ENCODE measurements around the gene CRTC2.

Gene CRTC2

DNA sequence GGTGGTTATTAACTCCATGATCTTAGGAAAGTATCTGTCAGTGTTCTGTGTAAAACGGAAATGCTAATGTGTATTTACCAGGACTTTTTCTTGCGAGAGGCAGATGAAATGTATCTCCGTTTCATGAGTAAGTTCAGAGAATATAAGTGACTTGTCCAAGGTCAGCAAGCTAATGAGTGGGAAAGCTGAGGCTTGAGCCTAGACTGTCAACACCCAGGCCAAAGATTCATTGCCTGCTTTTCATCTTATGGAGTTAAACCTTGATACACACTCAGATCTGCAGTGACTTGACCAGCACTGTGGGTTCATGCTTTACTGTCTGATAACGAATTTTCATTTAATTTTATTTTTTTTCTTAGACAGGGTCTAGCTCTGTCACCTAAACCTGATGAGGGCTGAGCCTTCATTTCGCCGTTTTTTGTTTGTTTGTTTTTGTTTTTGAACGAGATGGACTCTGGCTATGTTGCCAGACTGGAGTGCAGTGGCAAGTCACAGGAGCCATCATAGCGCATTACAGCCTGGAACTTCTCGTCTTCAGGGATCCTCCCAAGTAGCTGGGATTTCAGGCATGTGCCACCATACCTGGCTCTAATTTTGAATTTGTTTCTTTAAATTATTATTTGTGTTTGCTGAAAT, 20.0 kb upstream of the CRTC2 start:
- no peak for TF ChIP-seq POLR2AphosphoS5 (IDR thresholded peaks at IDR 0.05; ENCODE audit: low read depth)
- no peak for TF ChIP-seq GABPA (IDR thresholded peaks at IDR 0.05; ENCODE audit: low read depth)
- TF ChIP-seq, protein P1, sequence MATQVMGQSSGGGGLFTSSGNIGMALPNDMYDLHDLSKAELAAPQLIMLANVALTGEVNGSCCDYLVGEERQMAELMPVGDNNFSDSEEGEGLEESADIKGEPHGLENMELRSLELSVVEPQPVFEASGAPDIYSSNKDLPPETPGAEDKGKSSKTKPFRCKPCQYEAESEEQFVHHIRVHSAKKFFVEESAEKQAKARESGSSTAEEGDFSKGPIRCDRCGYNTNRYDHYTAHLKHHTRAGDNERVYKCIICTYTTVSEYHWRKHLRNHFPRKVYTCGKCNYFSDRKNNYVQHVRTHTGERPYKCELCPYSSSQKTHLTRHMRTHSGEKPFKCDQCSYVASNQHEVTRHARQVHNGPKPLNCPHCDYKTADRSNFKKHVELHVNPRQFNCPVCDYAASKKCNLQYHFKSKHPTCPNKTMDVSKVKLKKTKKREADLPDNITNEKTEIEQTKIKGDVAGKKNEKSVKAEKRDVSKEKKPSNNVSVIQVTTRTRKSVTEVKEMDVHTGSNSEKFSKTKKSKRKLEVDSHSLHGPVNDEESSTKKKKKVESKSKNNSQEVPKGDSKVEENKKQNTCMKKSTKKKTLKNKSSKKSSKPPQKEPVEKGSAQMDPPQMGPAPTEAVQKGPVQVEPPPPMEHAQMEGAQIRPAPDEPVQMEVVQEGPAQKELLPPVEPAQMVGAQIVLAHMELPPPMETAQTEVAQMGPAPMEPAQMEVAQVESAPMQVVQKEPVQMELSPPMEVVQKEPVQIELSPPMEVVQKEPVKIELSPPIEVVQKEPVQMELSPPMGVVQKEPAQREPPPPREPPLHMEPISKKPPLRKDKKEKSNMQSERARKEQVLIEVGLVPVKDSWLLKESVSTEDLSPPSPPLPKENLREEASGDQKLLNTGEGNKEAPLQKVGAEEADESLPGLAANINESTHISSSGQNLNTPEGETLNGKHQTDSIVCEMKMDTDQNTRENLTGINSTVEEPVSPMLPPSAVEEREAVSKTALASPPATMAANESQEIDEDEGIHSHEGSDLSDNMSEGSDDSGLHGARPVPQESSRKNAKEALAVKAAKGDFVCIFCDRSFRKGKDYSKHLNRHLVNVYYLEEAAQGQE (IDR thresholded peaks at IDR 0.05; ENCODE audit: insufficient replicate concordance, low read depth) = no peak
- TF ChIP-seq SPI1 (IDR thresholded peaks at IDR 0.05; ENCODE audit: borderline replicate concordance, low read depth) = no peak
- TF ChIP-seq, protein P2, sequence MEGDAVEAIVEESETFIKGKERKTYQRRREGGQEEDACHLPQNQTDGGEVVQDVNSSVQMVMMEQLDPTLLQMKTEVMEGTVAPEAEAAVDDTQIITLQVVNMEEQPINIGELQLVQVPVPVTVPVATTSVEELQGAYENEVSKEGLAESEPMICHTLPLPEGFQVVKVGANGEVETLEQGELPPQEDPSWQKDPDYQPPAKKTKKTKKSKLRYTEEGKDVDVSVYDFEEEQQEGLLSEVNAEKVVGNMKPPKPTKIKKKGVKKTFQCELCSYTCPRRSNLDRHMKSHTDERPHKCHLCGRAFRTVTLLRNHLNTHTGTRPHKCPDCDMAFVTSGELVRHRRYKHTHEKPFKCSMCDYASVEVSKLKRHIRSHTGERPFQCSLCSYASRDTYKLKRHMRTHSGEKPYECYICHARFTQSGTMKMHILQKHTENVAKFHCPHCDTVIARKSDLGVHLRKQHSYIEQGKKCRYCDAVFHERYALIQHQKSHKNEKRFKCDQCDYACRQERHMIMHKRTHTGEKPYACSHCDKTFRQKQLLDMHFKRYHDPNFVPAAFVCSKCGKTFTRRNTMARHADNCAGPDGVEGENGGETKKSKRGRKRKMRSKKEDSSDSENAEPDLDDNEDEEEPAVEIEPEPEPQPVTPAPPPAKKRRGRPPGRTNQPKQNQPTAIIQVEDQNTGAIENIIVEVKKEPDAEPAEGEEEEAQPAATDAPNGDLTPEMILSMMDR (IDR thresholded peaks at IDR 0.05; ENCODE audit: insufficient read depth, low read length) = no peak
- no peaks in the 10 kb centered on the region for H3K27me3 ChIP-seq (ENCODE audit: insufficient read depth, poor library complexity, severe bottlenecking)
- H3K27ac ChIP-seq (replicated peaks) = peak overlapping the region; percentile 86
- peak overlapping the region; percentile 77 for H3K4me3 ChIP-seq (replicated peaks; ENCODE audit: insufficient read depth, low read length)
- no peak for DNase-seq (ENCODE audit: low read depth in 1 of 2, low spot score in 1 of 2)

DNA sequence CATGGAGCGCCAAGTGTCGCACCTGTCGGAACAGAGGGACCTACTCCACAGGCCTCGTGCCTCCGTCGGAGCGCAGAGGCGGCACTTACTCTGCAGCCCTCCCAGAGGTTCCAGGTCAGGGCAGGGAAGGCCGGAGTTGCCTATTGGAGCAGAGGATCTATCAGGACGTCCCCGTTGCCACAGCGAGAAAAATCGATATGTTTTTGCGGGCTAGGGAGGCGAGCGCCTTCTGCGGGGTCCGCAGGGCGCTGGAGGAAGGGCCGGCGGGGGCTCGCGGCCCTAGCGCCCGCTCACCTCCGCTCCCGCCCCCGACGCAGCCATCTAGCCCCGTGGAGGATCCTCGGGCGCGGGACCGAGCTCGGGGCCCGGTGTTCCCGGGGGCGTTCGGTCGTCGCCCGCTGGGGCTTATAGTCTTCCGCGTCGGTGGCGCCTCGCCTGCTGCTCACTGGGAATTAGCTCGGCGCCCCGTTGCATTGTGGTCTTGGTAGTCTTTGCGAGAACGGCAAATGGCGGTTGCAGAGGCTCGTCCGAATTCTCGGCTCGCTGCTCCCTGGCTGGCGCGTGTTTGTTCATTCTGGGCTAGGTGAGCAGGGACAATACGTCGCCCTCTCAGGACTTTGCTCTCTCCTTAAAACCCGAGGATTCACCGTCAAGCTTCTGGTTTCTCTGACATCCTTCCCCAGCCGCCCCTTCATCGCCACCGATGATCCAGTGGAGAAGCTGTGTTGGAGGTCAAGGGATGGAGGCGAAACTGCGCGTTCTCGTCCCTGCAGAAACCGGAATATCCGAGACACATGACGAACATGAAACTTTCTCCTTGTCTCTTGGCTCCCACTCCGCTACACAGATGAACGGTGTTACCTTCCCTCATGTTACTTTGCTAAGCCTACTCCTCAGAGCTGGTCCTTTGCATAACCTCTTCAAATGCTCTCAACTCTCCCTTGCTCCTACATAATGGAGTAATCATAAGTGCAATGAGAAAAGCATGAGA, 19.1 kb upstream of the CRTC2 start, which contains the start of gene JTB:
JTB (minus strand) TSS at position 425 of the 991 bp plus-strand sequence; CDS start at position 3, 422 bp downstream.
- peak; percentile 84 to 91 for DNase-seq (ENCODE audit: low read depth in 1 of 2, low spot score in 1 of 2)
- TF ChIP-seq, protein P1 (IDR thresholded peaks at IDR 0.05; ENCODE audit: insufficient replicate concordance, low read depth) = peak; percentile 60
- TF ChIP-seq POLR2AphosphoS5 (IDR thresholded peaks at IDR 0.05; ENCODE audit: low read depth) (peak; percentile 70), SPI1 (IDR thresholded peaks at IDR 0.05; ENCODE audit: borderline replicate concordance, low read depth) (no peak), GABPA (IDR thresholded peaks at IDR 0.05; ENCODE audit: low read depth) (0 out of 2 replicates have a peak, but pooled peaks have one; percentile 4)
- TF ChIP-seq, protein P2 (IDR thresholded peaks at IDR 0.05; ENCODE audit: insufficient read depth, low read length) = no peak
- peak within 1 kb of the TSS; percentile 77 for H3K4me3 ChIP-seq (replicated peaks; ENCODE audit: insufficient read depth, low read length)
- no peaks in the 10 kb centered on the region for H3K27me3 ChIP-seq (ENCODE audit: insufficient read depth, poor library complexity, severe bottlenecking)
- peak within 1 kb of the TSS; percentile 86 for H3K27ac ChIP-seq (replicated peaks)

DNA sequence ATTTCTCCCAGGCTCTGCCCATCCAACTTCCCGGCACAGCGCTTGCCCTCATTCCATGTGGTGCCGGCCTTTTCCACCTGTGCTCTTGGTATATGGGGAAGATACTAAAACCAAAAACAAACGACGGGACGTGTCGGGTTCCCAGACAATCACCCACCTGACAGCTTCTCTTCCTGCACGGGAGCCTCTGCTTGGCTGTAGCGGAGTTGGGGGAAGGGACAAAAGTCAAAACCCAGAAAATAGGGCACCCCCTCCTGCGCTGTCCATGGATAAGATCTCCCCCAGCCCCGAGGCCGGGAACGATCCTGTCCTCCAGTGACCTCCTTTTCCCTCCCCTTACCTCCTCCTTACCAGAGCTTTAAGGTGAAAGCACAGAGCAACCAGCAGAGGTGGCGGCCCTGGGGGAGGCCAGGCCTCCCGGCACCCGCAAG, 18.4 kb upstream of the CRTC2 start:
- Histone ChIP-seq H3K4me3 (replicated peaks; ENCODE audit: insufficient read depth, low read length) (peak overlapping the region; percentile 77), H3K27me3 (ENCODE audit: insufficient read depth, poor library complexity, severe bottlenecking) (no peaks in the 10 kb centered on the region), H3K27ac (replicated peaks) (peak overlapping the region; percentile 86)
- no peak for DNase-seq (ENCODE audit: low read depth in 1 of 2, low spot score in 1 of 2)
- TF ChIP-seq GABPA (IDR thresholded peaks at IDR 0.05; ENCODE audit: low read depth) = no peak
- no peak for TF ChIP-seq SPI1 (IDR thresholded peaks at IDR 0.05; ENCODE audit: borderline replicate concordance, low read depth)
- TF ChIP-seq, protein P2 (IDR thresholded peaks at IDR 0.05; ENCODE audit: insufficient read depth, low read length) = no peak
- no peak for TF ChIP-seq POLR2AphosphoS5 (IDR thresholded peaks at IDR 0.05; ENCODE audit: low read depth)
